ENCODE results near the gene MED17. TPM values are rescaled to one million over a fixed set of nuclear protein-coding genes. Genes with fewer than 3 reads are reported as not detected.

Gene MED17
- total and polyA plus RNA-seq, 2 of the 13 experiments (the other 11 are each of a cell fraction or from before 2014, with no cell fraction given), result 23.1 to 37.0 TPM

- no peak for TF ChIP-seq ZNF513 (CRISPR knock-in tag; conservative IDR thresholded peaks at IDR 0.05)
- peak; percentile 49; the same call in 1 of the 2 replicates for TF ChIP-seq MAF1 (CRISPR knock-in tag; IDR thresholded peaks at IDR 0.05; ENCODE audit: borderline replicate concordance)
- no peak for TF ChIP-seq GATA4 (IDR thresholded peaks at IDR 0.05; ENCODE audit: borderline replicate concordance, low read depth)
- TF ChIP-seq ZNF142 (CRISPR knock-in tag; IDR thresholded peaks at IDR 0.05), result no peak
- TF ChIP-seq CEBPG (CRISPR knock-in tag; IDR thresholded peaks at IDR 0.05), result no peak
- TF ChIP-seq GPN1 (CRISPR knock-in tag; IDR thresholded peaks at IDR 0.05; ENCODE audit: borderline replicate concordance), result no peak
- no peak for TF ChIP-seq ETS1 (CRISPR knock-in tag; IDR thresholded peaks at IDR 0.05)
- peak; percentile 75; the same call in 1 of the 2 replicates for TF ChIP-seq TP53 (CRISPR knock-in tag; conservative IDR thresholded peaks at IDR 0.05)
- no peak for TF ChIP-seq TERF1 (CRISPR knock-in tag; IDR thresholded peaks at IDR 0.05)
- 0 out of 2 replicates have a peak, but pooled peaks have one; percentile 39 for TF ChIP-seq ZNF124 (CRISPR knock-in tag; IDR thresholded peaks at IDR 0.05)
- TF ChIP-seq ZNF547 (CRISPR knock-in tag; IDR thresholded peaks at IDR 0.05), result no peak
- no peak for TF ChIP-seq ZNF850 (CRISPR knock-in tag; conservative IDR thresholded peaks at IDR 0.05)
- no peak for TF ChIP-seq MLXIP (CRISPR knock-in tag; IDR thresholded peaks at IDR 0.05; ENCODE audit: borderline replicate concordance)
- TF ChIP-seq ZNF772 (CRISPR knock-in tag; IDR thresholded peaks at IDR 0.05), result no peak
- 0 out of 2 replicates have a peak, but pooled peaks have one; percentile 32 for TF ChIP-seq ZNF292 (CRISPR knock-in tag; IDR thresholded peaks at IDR 0.05; ENCODE audit: borderline replicate concordance, low read depth)
- no peak for TF ChIP-seq BRCA1 (CRISPR knock-in tag; IDR thresholded peaks at IDR 0.05)
- TF ChIP-seq ETV6 (CRISPR knock-in tag; conservative IDR thresholded peaks at IDR 0.05), result no peak
Measured at GRCh38 chr11:93783765-93784144, 327 bp upstream of the MED17 start (continued).

Data from HepG2 (cell line).